HepG2 (cell line): Measurements from ENCODE around the gene INF2. TPM values are rescaled to one million over a fixed set of nuclear protein-coding genes. Genes with fewer than 3 reads are reported as not detected.

Source experiments
- HNF4A ChIP-seq: sonication (generic); formaldehyde crosslinking; IDR thresholded peaks from 2 replicates; pipeline ENCODE4 v1.4.0; 2020; ENCODE audit warnings: missing genetic modification reagents
- HNF4G ChIP-seq, 2 experiments: sonication (generic) in 1 of 2; formaldehyde crosslinking in 1 of 2; IDR thresholded peaks; 2 replicates each; pipeline versions ENCODE4 v1.4.0 to v1.6.1; 2011 to 2020; ENCODE audit warnings: borderline replicate concordance in 2 of 2, low read depth in 2 of 2, mild to moderate bottlenecking in 2 of 2, low read length in 1 of 2, missing genetic modification reagents in 1 of 2, moderate library complexity in 1 of 2
- KDM4B ChIP-seq: sonication (generic); formaldehyde crosslinking; IDR thresholded peaks from 2 replicates; pipeline ENCODE4 v1.4.0; 2020; ENCODE audit warnings: missing genetic modification reagents
- MIER3 ChIP-seq: IDR thresholded peaks from 2 replicates; pipeline ENCODE4 v1.6.1; 2016; ENCODE audit warnings: missing compliant biosample characterization, borderline replicate concordance
- SNAPC2 ChIP-seq: sonication (generic); formaldehyde crosslinking; IDR thresholded peaks from 2 replicates; pipeline ENCODE4 v1.8.1; 2022; ENCODE audit warnings: mild to moderate bottlenecking, missing genetic modification reagents
- ZC3H13 ChIP-seq: sonication (generic); formaldehyde crosslinking; IDR thresholded peaks from 2 replicates; pipeline ENCODE4 v1.8.1; 2023; ENCODE audit warnings: mild to moderate bottlenecking, missing genetic modification reagents, moderate library complexity
- ZNF143 ChIP-seq: sonication (generic); formaldehyde crosslinking; IDR thresholded peaks from 2 replicates; pipeline ENCODE4 v1.4.0; 2020; ENCODE audit warnings: missing genetic modification reagents
- ZNF33A ChIP-seq: sonication (generic); formaldehyde crosslinking; IDR thresholded peaks from 2 replicates; pipeline ENCODE4 v1.5.1; 2020; ENCODE audit warnings: missing genetic modification reagents, mild to moderate bottlenecking, moderate library complexity, borderline replicate concordance
- ZNF501 ChIP-seq: sonication (generic); formaldehyde crosslinking; IDR thresholded peaks from 2 replicates; pipeline ENCODE4 v1.5.1; 2020; ENCODE audit warnings: mild to moderate bottlenecking, moderate library complexity, missing genetic modification reagents
- ZNF549 ChIP-seq: sonication (generic); formaldehyde crosslinking; IDR thresholded peaks from 2 replicates; pipeline ENCODE4 v1.5.0; 2020; ENCODE audit warnings: missing genetic modification reagents
- polyA plus RNA-seq, 8 experiments: library from polyadenylated mRNA; depleted of rRNA in 3 of 8; stranded (reverse) in 7 of 8; unstranded in 1 of 8; fragments of >200 nt; fragmentation: Illumina TruSeq in 4 of 8; extraction: Trizol in 4 of 8; gene quantifications; 2 replicates each; pipeline versions ENCODE4 v1.2.1 to v1.2.3, GENCODE V29; 2011 to 2016; ENCODE audit warnings: low read depth in 4 of 8, missing spikeins in 1 of 8, mixed read lengths in 1 of 8; ENCODE audit not compliant: insufficient read depth in 1 of 8
- total RNA-seq, 5 experiments: library from RNA; depleted of rRNA; stranded (reverse); fragments of >200 nt; fragmentation: Illumina TruSeq; extraction: Trizol; gene quantifications; 2 replicates each; pipeline ENCODE4 v1.2.3, GENCODE V29; 2016; ENCODE audit warnings: low read depth in 1 of 5
- TF ChIP-seq, protein P1 (sequence below), 2 experiments: sonication (generic) in 1 of 2; formaldehyde crosslinking in 1 of 2; IDR thresholded peaks; 2 replicates each; pipeline versions ENCODE4 v1.6.1 to v1.9.0; 2014 to 2022; ENCODE audit warnings: antibody characterized with exemption in 1 of 2, borderline replicate concordance in 1 of 2, inconsistent platforms in 1 of 2, low read depth in 1 of 2, missing genetic modification reagents in 1 of 2
- TF ChIP-seq, protein P2 (sequence below): sonication (generic); formaldehyde crosslinking; IDR thresholded peaks from 2 replicates; pipeline ENCODE4 v1.9.0; 2021; ENCODE audit warnings: missing genetic modification reagents, borderline replicate concordance
- TF ChIP-seq, protein P3 (sequence below): IDR thresholded peaks from 2 replicates; pipeline ENCODE4 v1.6.1; 2016; ENCODE audit warnings: control low read depth
- TF ChIP-seq, protein P4 (sequence below): conservative IDR thresholded peaks from 2 replicates; pipeline ENCODE4 v1.6.1; 2018; ENCODE audit warnings: missing genetic modification reagents
- TF ChIP-seq, protein P5 (sequence below): sonication (generic); formaldehyde crosslinking; IDR thresholded peaks from 2 replicates; pipeline ENCODE4 v1.5.1; 2020; ENCODE audit warnings: missing genetic modification reagents, mild to moderate bottlenecking, borderline replicate concordance

INF2 gene
- total and polyA plus RNA-seq, 2 of the 13 experiments (the other 11 are each of a cell fraction or from before 2014, with no cell fraction given): 16.4 to 26.4 TPM

DNA sequence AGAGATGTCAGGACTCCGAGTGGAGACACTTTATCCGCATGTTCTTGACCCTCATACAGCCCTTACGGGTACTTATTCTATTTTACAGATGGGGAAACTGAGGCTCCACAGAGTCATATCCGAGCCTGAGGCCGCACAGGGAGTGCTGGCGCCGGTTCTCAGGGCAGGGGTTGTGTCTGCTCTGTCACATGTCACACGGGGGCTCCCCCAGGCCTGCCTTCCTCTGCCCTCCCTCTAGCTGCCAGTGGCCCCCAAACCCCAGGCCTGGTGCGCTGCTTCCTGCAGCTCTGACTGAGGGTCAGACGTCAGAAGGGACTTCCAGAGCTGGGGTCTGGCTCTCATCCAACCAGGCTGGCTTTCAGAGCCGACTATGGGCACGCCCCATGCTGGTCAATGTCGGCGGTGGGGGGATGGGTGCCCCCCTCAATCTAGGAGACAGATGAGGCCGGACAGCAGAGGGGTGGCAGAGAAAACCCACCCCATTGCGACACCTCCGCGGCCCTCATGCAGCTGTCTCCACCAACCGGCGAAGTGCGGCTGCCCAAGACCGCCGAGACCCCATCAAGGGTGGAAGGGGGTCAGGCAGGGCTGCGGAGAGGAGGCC is 811 bp upstream of the INF2 start (continued):
- TF ChIP-seq, protein P1, sequence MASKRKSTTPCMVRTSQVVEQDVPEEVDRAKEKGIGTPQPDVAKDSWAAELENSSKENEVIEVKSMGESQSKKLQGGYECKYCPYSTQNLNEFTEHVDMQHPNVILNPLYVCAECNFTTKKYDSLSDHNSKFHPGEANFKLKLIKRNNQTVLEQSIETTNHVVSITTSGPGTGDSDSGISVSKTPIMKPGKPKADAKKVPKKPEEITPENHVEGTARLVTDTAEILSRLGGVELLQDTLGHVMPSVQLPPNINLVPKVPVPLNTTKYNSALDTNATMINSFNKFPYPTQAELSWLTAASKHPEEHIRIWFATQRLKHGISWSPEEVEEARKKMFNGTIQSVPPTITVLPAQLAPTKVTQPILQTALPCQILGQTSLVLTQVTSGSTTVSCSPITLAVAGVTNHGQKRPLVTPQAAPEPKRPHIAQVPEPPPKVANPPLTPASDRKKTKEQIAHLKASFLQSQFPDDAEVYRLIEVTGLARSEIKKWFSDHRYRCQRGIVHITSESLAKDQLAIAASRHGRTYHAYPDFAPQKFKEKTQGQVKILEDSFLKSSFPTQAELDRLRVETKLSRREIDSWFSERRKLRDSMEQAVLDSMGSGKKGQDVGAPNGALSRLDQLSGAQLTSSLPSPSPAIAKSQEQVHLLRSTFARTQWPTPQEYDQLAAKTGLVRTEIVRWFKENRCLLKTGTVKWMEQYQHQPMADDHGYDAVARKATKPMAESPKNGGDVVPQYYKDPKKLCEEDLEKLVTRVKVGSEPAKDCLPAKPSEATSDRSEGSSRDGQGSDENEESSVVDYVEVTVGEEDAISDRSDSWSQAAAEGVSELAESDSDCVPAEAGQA (IDR thresholded peaks at IDR 0.05; ENCODE audit: low read depth): 0 out of 2 replicates have a peak, but pooled peaks have one; percentile 11
- TF ChIP-seq, protein P1 (CRISPR knock-in tag; IDR thresholded peaks at IDR 0.05; ENCODE audit: borderline replicate concordance): no peak
- TF ChIP-seq ZC3H13 (CRISPR knock-in tag): no peak
- no peak for TF ChIP-seq MIER3
- TF ChIP-seq, protein P2, sequence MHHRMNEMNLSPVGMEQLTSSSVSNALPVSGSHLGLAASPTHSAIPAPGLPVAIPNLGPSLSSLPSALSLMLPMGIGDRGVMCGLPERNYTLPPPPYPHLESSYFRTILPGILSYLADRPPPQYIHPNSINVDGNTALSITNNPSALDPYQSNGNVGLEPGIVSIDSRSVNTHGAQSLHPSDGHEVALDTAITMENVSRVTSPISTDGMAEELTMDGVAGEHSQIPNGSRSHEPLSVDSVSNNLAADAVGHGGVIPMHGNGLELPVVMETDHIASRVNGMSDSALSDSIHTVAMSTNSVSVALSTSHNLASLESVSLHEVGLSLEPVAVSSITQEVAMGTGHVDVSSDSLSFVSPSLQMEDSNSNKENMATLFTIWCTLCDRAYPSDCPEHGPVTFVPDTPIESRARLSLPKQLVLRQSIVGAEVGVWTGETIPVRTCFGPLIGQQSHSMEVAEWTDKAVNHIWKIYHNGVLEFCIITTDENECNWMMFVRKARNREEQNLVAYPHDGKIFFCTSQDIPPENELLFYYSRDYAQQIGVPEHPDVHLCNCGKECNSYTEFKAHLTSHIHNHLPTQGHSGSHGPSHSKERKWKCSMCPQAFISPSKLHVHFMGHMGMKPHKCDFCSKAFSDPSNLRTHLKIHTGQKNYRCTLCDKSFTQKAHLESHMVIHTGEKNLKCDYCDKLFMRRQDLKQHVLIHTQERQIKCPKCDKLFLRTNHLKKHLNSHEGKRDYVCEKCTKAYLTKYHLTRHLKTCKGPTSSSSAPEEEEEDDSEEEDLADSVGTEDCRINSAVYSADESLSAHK (CRISPR knock-in tag): no peak
- no peak; the same call in 1 of the 2 replicates for TF ChIP-seq ZNF143 (CRISPR knock-in tag)
- no peak for TF ChIP-seq ZNF33A (CRISPR knock-in tag)
- TF ChIP-seq, protein P3, sequence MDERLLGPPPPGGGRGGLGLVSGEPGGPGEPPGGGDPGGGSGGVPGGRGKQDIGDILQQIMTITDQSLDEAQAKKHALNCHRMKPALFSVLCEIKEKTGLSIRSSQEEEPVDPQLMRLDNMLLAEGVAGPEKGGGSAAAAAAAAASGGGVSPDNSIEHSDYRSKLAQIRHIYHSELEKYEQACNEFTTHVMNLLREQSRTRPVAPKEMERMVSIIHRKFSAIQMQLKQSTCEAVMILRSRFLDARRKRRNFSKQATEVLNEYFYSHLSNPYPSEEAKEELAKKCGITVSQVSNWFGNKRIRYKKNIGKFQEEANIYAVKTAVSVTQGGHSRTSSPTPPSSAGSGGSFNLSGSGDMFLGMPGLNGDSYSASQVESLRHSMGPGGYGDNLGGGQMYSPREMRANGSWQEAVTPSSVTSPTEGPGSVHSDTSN (CRISPR knock-in tag): no peak
- no peak for TF ChIP-seq ZNF501 (CRISPR knock-in tag)
- TF ChIP-seq, protein P4, sequence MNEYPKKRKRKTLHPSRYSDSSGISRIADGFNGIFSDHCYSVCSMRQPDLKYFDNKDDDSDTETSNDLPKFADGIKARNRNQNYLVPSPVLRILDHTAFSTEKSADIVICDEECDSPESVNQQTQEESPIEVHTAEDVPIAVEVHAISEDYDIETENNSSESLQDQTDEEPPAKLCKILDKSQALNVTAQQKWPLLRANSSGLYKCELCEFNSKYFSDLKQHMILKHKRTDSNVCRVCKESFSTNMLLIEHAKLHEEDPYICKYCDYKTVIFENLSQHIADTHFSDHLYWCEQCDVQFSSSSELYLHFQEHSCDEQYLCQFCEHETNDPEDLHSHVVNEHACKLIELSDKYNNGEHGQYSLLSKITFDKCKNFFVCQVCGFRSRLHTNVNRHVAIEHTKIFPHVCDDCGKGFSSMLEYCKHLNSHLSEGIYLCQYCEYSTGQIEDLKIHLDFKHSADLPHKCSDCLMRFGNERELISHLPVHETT (CRISPR knock-in tag): no peak
- no peak for TF ChIP-seq HNF4A (CRISPR knock-in tag)
- TF ChIP-seq, protein P5, sequence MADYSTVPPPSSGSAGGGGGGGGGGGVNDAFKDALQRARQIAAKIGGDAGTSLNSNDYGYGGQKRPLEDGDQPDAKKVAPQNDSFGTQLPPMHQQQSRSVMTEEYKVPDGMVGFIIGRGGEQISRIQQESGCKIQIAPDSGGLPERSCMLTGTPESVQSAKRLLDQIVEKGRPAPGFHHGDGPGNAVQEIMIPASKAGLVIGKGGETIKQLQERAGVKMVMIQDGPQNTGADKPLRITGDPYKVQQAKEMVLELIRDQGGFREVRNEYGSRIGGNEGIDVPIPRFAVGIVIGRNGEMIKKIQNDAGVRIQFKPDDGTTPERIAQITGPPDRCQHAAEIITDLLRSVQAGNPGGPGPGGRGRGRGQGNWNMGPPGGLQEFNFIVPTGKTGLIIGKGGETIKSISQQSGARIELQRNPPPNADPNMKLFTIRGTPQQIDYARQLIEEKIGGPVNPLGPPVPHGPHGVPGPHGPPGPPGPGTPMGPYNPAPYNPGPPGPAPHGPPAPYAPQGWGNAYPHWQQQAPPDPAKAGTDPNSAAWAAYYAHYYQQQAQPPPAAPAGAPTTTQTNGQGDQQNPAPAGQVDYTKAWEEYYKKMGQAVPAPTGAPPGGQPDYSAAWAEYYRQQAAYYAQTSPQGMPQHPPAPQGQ (CRISPR knock-in tag): no peak
- no peak for TF ChIP-seq SNAPC2 (CRISPR knock-in tag)
- no peak for TF ChIP-seq HNF4G (IDR thresholded peaks at IDR 0.05; ENCODE audit: borderline replicate concordance, low read depth, low read length)
- no peak for TF ChIP-seq HNF4G (CRISPR knock-in tag; IDR thresholded peaks at IDR 0.05; ENCODE audit: borderline replicate concordance, low read depth)
- no peak for TF ChIP-seq KDM4B (CRISPR knock-in tag)
- no peak for TF ChIP-seq ZNF549
